Astrocyte (in vitro differentiated cells and primary cell): Measurements from ENCODE around the gene CDCA5.

Experiments
- CTCF ChIP-seq: IDR thresholded peaks from 2 replicates; pipeline ENCODE4 v1.5.1; 2011; ENCODE audit warnings: low read depth, mild to moderate bottlenecking, inconsistent platforms, low read length, moderate library complexity; ENCODE audit not compliant: insufficient read depth
- EZH2 ChIP-seq: IDR thresholded peaks from 2 replicates; pipeline ENCODE4 v1.6.1; 2012; ENCODE audit warnings: mild to moderate bottlenecking, low read length, inconsistent platforms; ENCODE audit not compliant: insufficient read depth

- TF ChIP-seq CTCF = no peak
- no peak for TF ChIP-seq EZH2
Observed at GRCh38 chr11:65069217-65069616, 14.6 kb downstream of the CDCA5 start.
